Smooth muscle cell (in vitro differentiated cells): ENCODE data around the gene PAQR7. TPM values are rescaled to one million over a fixed set of nuclear protein-coding genes. Genes with fewer than 3 reads are reported as not detected.

Source experiments
- DNase-seq: peaks from one replicate; lab custom pipeline; 2025; ENCODE audit not compliant: unreplicated experiment; lab: John Stamatoyannopoulos, UW
- H2AFZ ChIP-seq: fragments of 200-600 bp; sonication (generic); 2 replicates; pipeline ENCODE4 v1.6.0; 2016; ENCODE audit warnings: antibody characterized with exemption, low read depth, mild to moderate bottlenecking
- H3F3A ChIP-seq: fragments of 200-600 bp; sonication (generic); 2 replicates; pipeline ENCODE4 v1.6.0; 2017; ENCODE audit warnings: antibody characterized with exemption, low read depth
- H3K27ac ChIP-seq: fragments of 200-600 bp; sonication (generic); 2 replicates; pipeline ENCODE4 v1.5.1; 2016; ENCODE audit warnings: low read depth, mild to moderate bottlenecking
- H3K27me3 ChIP-seq: fragments of 200-600 bp; sonication (generic); 2 replicates; pipeline ENCODE4 v1.6.1; 2016; ENCODE audit warnings: low read depth, mild to moderate bottlenecking
- H3K36me3 ChIP-seq: fragments of 200-600 bp; sonication (generic); 2 replicates; pipeline ENCODE4 v1.5.1; 2016; ENCODE audit warnings: low read depth
- H3K4me1 ChIP-seq: fragments of 200-600 bp; sonication (generic); 2 replicates; pipeline ENCODE4 v1.5.1; 2016; ENCODE audit warnings: low read depth
- H3K4me2 ChIP-seq: fragments of 200-600 bp; sonication (generic); 2 replicates; pipeline ENCODE4 v1.6.0; 2016; ENCODE audit warnings: mild to moderate bottlenecking
- H3K4me3 ChIP-seq: fragments of 200-600 bp; sonication (generic); 2 replicates; pipeline ENCODE4 v1.5.1; 2016; ENCODE audit warnings: mild to moderate bottlenecking
- H3K79me2 ChIP-seq: fragments of 200-600 bp; sonication (generic); 2 replicates; pipeline ENCODE4 v1.6.0; 2016; ENCODE audit warnings: low read depth, mild to moderate bottlenecking
- H3K9ac ChIP-seq: fragments of 200-600 bp; sonication (generic); 2 replicates; pipeline ENCODE4 v1.6.0; 2016; ENCODE audit warnings: low read depth
- H3K9me3 ChIP-seq: fragments of 200-600 bp; sonication (generic); replicated peaks from 2 replicates; pipeline ENCODE4 v1.5.1; 2016; ENCODE audit warnings: low read depth
- H4K20me1 ChIP-seq: fragments of 200-600 bp; sonication (generic); 2 replicates; pipeline ENCODE4 v1.6.0; 2016; ENCODE audit warnings: low read depth
- WGBS: methylation state at CpG from one replicate; pipeline ENCODE4 v1.1.7; 2016; ENCODE audit warnings: low lambda C conversion rate; 5-methylcytosine and 5-hydroxymethylcytosine counted together
- polyA plus RNA-seq: library from polyadenylated mRNA; unstranded; fragments of >200 nt; fragmentation: Nextera tagmentation; extraction: Ambion mirVana; gene quantifications from 2 replicates; pipeline ENCODE4 v1.2.1, GENCODE V29; 2016
- total RNA-seq: library from RNA; depleted of rRNA; stranded (reverse); fragments of >200 nt; gene quantifications from 2 replicates; pipeline ENCODE4 v1.2.3, GENCODE V29; 2014
- TF ChIP-seq, protein P1 (sequence below): fragments of 200-600 bp; sonication (generic); IDR thresholded peaks from 2 replicates; pipeline ENCODE4 v1.5.1; 2017; ENCODE audit warnings: borderline replicate concordance, mild to moderate bottlenecking, antibody characterized with exemption; ENCODE audit not compliant: insufficient read depth, poor library complexity, severe bottlenecking

PAQR7 gene
- total and polyA plus RNA-seq, 2 experiments from 2014 or later = 2.9 to 10.0 TPM

DNA sequence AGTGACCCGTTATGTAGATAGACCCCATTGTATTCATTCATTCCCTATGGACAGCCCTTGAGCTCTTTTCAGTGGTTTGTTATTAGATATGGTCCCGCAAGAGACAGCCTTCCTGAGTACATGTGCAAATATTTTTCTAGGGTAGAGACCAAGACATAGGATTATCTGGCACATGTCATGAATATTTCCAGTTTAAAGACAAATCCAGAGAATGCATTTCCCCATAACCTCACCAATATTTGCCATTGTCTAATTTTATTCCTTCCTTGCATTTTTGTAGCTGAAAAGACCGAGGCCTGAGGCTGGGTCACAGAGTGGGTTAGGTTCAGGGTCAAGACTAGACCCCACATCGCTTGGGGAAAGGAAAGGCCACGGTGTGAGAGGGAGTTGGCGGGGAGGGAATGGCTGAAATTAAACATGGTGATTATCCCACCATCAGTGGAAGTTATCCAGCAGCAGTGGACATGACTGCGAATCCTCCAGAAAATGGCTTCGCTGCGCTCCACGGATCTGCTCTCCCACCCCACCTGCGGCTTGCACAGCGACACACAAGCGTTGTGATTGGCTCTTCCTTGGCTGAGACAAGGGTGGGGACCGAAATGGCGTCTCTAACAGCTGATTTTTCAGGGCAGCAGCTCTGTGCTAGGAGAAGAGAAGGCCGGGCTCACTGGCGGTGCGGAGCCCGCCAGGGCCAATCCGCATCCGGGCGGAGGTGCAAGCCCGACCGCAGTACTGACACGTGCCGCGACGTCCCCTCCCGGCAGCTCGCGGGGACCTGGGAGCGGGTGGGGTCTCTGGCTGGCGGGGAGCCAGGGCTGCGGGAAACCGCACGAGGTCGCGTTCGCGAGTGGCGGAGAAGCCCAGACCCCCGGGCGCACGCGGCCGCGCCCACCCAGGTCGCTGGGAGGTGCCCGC is 46.8 kb upstream of the PAQR7 start:
- Histone ChIP-seq H3F3A (no peaks in the 10 kb centered on the region), H3K4me1 (peaks cover 20% of the 10 kb centered on the region), H2AFZ (peak overlapping the region; percentile 96), H3K79me2 (no peaks in the 10 kb centered on the region), H3K36me3 (no peaks in the 10 kb centered on the region), H3K27me3 (no peaks in the 10 kb centered on the region), H3K27ac (no peak overlapping the region), H3K9ac (peak overlapping the region; percentile 17), H3K4me3 (peak overlapping the region; percentile 68), H3K4me2 (peak overlapping the region; percentile 97), H4K20me1 (no peaks in the 10 kb centered on the region), H3K9me3 (no peaks in the 10 kb centered on the region)
- WGBS = 8% methylated on average over 49 of the region's 49 CpGs
- DNase-seq = no peak
- TF ChIP-seq, protein P1, sequence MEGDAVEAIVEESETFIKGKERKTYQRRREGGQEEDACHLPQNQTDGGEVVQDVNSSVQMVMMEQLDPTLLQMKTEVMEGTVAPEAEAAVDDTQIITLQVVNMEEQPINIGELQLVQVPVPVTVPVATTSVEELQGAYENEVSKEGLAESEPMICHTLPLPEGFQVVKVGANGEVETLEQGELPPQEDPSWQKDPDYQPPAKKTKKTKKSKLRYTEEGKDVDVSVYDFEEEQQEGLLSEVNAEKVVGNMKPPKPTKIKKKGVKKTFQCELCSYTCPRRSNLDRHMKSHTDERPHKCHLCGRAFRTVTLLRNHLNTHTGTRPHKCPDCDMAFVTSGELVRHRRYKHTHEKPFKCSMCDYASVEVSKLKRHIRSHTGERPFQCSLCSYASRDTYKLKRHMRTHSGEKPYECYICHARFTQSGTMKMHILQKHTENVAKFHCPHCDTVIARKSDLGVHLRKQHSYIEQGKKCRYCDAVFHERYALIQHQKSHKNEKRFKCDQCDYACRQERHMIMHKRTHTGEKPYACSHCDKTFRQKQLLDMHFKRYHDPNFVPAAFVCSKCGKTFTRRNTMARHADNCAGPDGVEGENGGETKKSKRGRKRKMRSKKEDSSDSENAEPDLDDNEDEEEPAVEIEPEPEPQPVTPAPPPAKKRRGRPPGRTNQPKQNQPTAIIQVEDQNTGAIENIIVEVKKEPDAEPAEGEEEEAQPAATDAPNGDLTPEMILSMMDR = no peak

DNA sequence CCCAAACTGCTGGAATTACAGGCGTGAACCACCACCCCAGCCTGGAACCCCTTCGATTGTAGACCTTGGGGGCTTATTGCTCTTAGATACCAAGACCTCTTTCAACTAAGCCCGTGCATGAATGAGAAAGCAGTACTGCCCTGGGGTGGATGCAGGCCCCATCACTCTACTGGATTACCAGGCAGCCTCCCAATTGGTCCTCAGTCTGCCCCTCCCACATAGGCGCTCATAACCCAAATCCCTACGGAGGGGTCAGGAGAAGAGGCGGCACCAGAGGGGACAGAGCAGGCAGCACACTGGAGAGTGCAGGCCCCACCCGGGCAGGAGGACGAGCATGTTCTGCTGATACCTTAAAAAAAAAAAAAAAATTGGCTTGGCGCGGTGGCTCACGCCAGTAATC is 43.1 kb upstream of the PAQR7 start:
- 91% methylated on average over 11 of the region's 11 CpGs for WGBS
- Histone ChIP-seq H2AFZ (no peak overlapping the region), H4K20me1 (no peaks in the 10 kb centered on the region), H3K4me2 (no peak overlapping the region), H3K27me3 (no peaks in the 10 kb centered on the region), H3K4me1 (peaks cover 11% of the 10 kb centered on the region), H3K79me2 (no peaks in the 10 kb centered on the region), H3K4me3 (no peak overlapping the region), H3K36me3 (no peaks in the 10 kb centered on the region), H3K9ac (no peak overlapping the region), H3K9me3 (no peaks in the 10 kb centered on the region), H3K27ac (no peak overlapping the region), H3F3A (no peaks in the 10 kb centered on the region)
- no peak for DNase-seq
- TF ChIP-seq, protein P1 = no peak

DNA sequence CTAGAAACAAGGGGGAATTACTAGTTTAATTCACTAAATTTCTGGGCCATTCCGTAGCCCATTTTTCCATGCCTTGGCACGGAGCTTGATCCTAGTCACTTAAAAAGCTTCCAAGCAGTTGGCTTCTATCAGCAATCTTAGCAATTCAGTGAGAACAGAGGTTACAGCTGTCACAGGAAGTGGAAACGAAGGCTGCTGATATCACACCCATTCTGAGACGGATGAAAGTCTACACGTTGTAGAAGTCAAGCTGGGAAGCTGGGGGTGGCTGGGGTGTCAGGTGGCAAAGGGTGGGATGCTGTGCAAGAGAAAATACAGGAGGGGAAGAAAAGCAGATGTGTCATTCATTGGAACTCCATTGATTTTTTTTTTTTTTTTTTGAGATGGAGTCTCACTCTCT is 42.5 kb upstream of the PAQR7 start:
- H2AFZ ChIP-seq = no peak overlapping the region
- no peaks in the 10 kb centered on the region for H3K9me3 ChIP-seq
- H3K4me1 ChIP-seq = peaks cover 11% of the 10 kb centered on the region
- WGBS = 28% methylated on average over 5 of the region's 5 CpGs
- no peaks in the 10 kb centered on the region for H4K20me1 ChIP-seq
- H3F3A ChIP-seq = no peaks in the 10 kb centered on the region
- no peak overlapping the region for H3K27ac ChIP-seq
- H3K36me3 ChIP-seq = no peaks in the 10 kb centered on the region
- H3K27me3 ChIP-seq = no peaks in the 10 kb centered on the region
- DNase-seq = no peak
- H3K4me2 ChIP-seq = no peak overlapping the region
- TF ChIP-seq, protein P1 = no peak
- H3K79me2 ChIP-seq = no peaks in the 10 kb centered on the region
- no peak overlapping the region for H3K9ac ChIP-seq
- H3K4me3 ChIP-seq = no peak overlapping the region
